ENCODE results near the gene PHYHD1. TPM values are rescaled to one million over a fixed set of nuclear protein-coding genes. Genes with fewer than 3 reads are reported as not detected.

Gene PHYHD1
- total and polyA plus RNA-seq, 8 donors = 20.7 to 71.3 (median 45.9) TPM

DNA sequence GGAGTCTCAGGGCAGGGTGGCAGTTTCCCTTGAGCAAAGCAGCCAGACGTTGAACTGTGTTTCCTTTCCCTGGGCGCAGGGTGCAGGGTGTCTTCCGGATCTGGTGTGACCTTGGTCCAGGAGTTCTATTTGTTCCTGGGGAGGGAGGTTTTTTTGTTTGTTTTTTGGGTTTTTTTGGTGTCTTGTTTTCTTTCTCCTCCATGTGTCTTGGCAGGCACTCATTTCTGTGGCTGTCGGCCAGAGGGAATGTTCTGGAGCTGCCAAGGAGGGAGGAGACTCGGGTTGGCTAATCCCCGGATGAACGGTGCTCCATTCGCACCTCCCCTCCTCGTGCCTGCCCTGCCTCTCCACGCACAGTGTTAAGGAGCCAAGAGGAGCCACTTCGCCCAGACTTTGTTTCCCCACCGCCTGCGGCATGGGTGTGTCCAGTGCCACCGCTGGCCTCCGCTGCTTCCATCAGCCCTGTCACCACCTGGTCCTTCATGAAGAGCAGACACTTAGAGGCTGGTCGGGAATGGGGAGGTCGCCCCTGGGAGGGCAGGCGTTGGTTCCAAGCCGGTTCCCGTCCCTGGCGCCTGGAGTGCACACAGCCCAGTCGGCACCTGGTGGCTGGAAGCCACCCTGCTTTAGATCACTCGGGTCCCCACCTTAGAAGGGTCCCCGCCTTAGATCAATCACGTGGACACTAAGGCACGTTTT is 3.5 kb upstream of the PHYHD1 start:
- WGBS, 2 donors = 34 to 39% methylated on average over 26 of the region's 26 CpGs
- H3K36me3 ChIP-seq = no peaks in the 10 kb centered on the region
- DNase-seq = peak; percentile 84 to 96 (median 94)
- peaks cover 27 to 44% (median 33%) of the 10 kb centered on the region in 3 donors for H3K4me1 ChIP-seq
- intact Hi-C loops (cut with DNase I) = no loop called here
- peak overlapping the region; percentile 73 to 92 (median 85) for H3K27ac ChIP-seq
- H3K9me3 ChIP-seq = no peaks in the 10 kb centered on the region
- H3K27me3 ChIP-seq = no peaks in the 10 kb centered on the region
- H3K4me3 ChIP-seq = peak overlapping the region in 1 of 4 donors; percentile 46
- TF ChIP-seq, protein P1, sequence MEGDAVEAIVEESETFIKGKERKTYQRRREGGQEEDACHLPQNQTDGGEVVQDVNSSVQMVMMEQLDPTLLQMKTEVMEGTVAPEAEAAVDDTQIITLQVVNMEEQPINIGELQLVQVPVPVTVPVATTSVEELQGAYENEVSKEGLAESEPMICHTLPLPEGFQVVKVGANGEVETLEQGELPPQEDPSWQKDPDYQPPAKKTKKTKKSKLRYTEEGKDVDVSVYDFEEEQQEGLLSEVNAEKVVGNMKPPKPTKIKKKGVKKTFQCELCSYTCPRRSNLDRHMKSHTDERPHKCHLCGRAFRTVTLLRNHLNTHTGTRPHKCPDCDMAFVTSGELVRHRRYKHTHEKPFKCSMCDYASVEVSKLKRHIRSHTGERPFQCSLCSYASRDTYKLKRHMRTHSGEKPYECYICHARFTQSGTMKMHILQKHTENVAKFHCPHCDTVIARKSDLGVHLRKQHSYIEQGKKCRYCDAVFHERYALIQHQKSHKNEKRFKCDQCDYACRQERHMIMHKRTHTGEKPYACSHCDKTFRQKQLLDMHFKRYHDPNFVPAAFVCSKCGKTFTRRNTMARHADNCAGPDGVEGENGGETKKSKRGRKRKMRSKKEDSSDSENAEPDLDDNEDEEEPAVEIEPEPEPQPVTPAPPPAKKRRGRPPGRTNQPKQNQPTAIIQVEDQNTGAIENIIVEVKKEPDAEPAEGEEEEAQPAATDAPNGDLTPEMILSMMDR (IDR thresholded peaks at IDR 0.05) = no peak
- no peak for FAIRE-seq
- peak; percentile 75 to 80 (median 76) for ATAC-seq

DNA sequence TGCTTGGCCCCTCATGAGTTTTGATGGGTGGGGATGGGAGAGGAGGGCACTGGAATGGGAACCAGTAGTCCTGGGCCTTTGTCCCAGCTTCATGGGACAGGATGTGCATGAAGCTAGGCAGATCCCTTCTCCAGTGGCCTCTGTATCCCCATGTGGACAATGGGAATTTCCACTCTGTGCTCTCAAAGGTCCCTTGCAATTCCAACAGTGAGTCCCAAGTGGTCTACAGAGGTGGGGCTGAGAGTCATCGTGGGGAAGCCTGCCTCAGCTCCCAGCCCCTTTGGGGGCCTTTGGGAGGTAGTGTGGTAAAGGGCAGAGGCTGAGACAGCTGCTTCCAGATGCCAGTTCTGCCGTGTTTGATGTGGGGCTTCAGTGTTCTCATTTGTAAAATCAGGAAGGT is 1.9 kb upstream of the PHYHD1 start:
- FAIRE-seq (no peak), DNase-seq (no peak), ATAC-seq (no peak)
- TF ChIP-seq, protein P1 (IDR thresholded peaks at IDR 0.05) = no peak
- intact Hi-C loops (cut with DNase I) = no loop called here
- Histone ChIP-seq H3K27me3 (no peaks in the 10 kb centered on the region), H3K9me3 (no peaks in the 10 kb centered on the region), H3K4me3 (no peak overlapping the region), H3K27ac (peak overlapping the region in 2 of 4 donors; percentile 86 to 89), H3K36me3 (no peaks in the 10 kb centered on the region), H3K4me1 (peaks cover 27 to 44% (median 40%) of the 10 kb centered on the region in 3 donors)
- 61 to 70% methylated on average over 2 of the region's 2 CpGs for WGBS, 2 donors

DNA sequence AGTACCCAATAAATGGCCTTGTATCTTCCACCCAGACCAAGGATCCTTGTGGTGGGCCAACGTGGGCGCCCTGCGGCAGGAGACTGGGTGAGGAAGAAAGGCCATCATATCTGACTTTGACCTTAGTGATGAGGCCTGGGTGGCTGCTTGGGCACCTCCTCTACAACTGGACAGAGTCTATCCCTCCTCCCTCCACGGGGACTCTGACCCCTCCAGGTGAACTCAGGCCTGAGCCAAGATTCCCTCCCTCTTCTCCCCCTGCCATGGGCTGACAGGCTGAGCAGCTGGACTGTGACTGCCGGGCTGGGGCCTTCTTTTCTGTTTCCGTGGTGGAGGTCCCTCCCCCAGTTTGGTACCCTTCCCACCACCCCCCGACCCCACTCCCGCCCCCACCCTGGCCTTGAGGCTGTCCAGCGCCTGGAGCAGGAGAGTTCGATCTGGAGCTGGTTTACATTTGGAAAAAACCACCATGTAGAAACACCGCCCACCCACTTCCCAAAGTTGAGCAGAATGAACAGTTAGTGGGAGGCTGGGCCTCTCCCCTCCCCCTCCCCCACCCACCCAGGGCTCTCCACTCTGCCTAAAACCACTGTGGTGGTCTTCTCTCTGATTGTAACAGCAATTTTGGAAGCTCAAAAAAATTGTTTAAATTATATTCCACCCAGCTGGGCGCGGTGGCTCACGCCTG is 1.2 kb upstream of the PHYHD1 start:
- no peaks in the 10 kb centered on the region for H3K9me3 ChIP-seq
- DNase-seq (peak in 3 of 6 donors; percentile 47 to 55 (median 52)), FAIRE-seq (no peak), ATAC-seq (peak in 1 of 4 donors; percentile 8)
- H3K27me3 ChIP-seq = no peaks in the 10 kb centered on the region
- TF ChIP-seq, protein P1 (IDR thresholded peaks at IDR 0.05) = no peak
- 52 to 54% methylated on average over 14 of the region's 14 CpGs for WGBS, 2 donors
- intact Hi-C loops (cut with DNase I) = loop anchor here in 1 of 3 donors (10.0 kb wide), 1 partner anchor 55 kb away; no protein-coding TSS in a partner anchor
- no peak overlapping the region for H3K4me3 ChIP-seq
- H3K27ac ChIP-seq = peak overlapping the region in 3 of 4 donors; percentile 11 to 89 (median 86)
- H3K4me1 ChIP-seq = peaks cover 27 to 44% (median 40%) of the 10 kb centered on the region in 3 donors
- no peaks in the 10 kb centered on the region for H3K36me3 ChIP-seq

DNA sequence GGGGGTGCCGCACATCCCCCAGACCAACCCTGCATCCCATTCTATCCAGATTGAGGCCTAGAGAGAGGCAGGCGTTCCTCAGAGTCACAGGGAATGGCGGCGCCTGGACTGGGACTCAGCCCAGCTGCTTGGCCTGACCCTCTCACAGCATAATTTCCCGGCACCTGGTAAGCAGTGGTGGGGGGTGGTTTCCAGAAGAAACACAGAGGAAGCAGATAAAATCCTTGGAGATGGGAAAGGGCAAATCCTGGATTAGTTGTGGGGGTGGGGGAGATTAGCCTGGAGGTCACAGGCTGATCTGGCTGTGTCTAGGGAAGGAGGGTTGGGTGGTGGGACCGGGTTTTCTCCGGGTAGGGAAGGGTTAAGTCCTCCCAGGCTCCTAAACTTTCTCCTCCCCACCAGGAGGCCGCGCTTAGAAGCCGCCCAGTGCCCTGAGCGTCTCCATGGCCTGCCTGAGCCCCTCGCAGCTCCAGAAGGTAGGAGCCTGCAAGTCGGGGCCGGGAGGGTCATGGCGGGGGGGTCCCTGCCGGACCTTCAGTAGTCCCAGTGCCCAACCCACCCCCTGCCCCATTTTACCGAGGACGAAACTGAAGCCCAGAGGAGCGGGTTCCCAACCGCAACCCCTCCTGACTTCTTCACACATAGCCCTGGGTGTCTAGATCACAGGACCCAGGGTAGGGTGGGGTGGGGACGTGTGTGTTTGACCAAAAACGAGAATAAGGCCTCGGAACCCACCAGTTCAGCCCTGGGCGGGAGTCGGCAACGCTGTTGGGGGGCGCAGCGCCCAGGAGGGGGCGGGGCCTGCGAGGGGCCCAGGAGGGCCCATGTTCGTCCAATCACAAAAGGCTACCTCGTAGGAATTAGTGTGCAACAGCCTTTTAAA is 1.3 kb downstream of the PHYHD1 start:
- Histone ChIP-seq H3K36me3 (no peaks in the 10 kb centered on the region), H3K27me3 (no peaks in the 10 kb centered on the region), H3K27ac (peak overlapping the region; percentile 49 to 89 (median 80)), H3K4me1 (peaks cover 15 to 27% (median 25%) of the 10 kb centered on the region in 3 donors), H3K9me3 (no peaks in the 10 kb centered on the region), H3K4me3 (peak overlapping the region; percentile 32 to 66 (median 46))
- intact Hi-C loops (cut with DNase I) = loop anchor here in 1 of 3 donors (10.0 kb wide), 1 partner anchor 57 kb away; no protein-coding TSS in a partner anchor
- FAIRE-seq (no peak), ATAC-seq (peak; percentile 51 to 78 (median 74)), DNase-seq (peak in 5 of 6 donors; percentile 62 to 80 (median 72))
- 6% methylated on average over 31 to 32 of the region's 32 CpGs for WGBS, 2 donors
- TF ChIP-seq, protein P1 (IDR thresholded peaks at IDR 0.05) = no peak
